Measurements from ENCODE around the gene SRGAP3.

Gene SRGAP3

GRCh38 chr3:9008550-9009255, 240.7 kb downstream of the SRGAP3 start:
- DNase-seq: no peak

DNA sequence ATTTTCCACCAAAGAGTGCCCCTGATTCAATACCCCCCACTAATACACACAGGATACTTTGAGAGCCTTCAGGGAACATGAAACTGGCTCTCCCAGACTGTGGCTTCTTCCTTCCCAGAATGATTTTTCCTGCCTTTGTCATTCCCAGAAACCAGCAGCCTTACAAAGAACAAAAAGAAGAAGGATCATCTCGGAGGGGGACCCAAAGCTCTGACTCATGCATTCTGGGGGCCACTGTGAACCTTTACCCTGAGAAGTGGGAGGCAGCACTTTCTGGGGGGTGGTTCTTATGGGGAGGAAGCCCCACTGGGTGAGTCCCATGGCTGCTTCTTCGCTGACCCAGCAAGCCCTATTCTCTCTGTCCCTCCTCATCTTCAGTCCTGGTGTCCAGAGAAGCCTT, 241.5 kb downstream of the SRGAP3 start:
- DNase-seq: no peak

- no peak for DNase-seq
Measured at GRCh38 chr3:9007213-9007612, 242.2 kb downstream of the SRGAP3 start.

DNA sequence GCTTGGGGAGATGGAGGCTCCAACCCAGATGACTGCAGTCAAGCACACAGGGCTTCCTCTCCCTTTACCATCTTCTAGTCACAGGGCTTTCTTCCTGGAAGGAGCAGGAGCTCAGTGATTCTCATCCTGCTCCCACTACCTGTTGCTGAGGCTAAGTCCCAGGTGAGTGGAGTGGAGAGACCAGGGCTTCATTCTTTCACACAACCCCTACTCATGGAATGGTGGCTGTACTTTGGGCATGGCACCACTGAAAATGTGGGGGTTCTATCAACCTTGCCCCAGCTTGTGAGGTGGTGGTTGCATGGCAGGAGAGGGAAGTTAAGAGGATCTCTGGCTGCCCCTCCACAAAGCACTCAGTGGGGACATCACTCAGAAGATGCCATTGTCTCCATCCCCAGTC, 249.4 kb downstream of the SRGAP3 start:
- no peak for DNase-seq

GRCh38 chr3:8997151-8997550, 252.3 kb downstream of the SRGAP3 start:
- no peak for DNase-seq

- no peak for DNase-seq
Measured at GRCh38 chr3:8996681-8997121, 252.7 kb downstream of the SRGAP3 start.

DNA sequence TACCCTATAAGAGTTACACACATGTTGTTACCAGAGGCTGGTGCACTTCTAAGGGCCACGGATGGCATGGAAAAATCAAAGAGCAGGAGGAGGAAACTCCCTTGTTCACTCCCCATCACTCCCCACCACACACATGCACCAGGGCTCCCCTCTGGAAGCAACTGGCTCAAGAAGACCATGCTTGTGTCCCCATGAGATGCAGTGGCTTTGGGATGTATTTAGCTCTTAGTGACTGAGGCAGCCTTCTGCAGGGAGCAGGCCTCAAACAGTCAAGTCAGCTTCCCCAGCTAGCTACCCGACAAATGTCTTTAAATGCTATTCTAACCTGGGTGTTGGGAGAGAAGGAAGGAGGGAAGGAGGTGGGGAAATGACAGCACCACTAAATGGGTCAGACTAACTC, 253.2 kb downstream of the SRGAP3 start:
- DNase-seq: no peak

DNA sequence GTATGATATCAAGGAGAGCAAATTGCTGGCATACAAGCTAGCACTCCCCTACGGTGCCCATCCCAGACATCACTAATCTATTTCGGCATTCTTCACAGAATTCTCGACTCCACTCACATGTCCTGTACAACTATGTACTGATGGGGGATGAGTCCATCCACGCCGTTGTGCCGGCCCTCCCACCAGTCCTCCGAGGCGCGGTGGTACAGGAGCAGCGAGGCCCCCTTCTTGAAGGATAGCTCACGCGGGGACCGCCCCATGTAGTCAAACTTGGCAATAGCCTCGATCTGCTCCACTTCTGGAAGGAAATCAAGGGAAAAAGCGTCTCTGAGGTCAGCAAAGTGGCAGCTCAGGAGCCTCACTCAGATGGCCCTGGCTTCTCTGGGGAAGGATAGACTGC, 255.2 kb downstream of the SRGAP3 start:
- no peak for DNase-seq

GRCh38 chr3:8993331-8993730, 256.1 kb downstream of the SRGAP3 start:
- no peak for DNase-seq

DNA sequence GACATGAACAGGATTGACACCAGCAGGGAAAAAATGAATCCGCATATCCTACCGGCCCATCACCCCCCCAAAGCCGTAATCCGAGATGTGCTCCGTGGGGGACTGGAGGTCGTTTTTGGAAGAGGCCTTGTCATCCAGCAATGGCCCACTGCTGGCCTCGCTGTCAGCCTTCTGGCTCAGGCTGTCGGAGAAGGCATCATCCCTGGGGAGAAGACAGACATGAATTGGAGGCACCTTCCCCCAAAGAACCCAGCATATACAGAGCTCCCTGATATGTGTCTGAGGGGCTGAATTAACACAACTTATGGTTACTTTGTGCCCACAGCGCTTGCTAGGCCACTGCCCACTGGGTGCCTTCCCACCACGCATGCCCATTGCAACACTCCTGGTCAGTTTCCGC, 256.6 kb downstream of the SRGAP3 start:
- no peak for DNase-seq

- DNase-seq: no peak
Measured at GRCh38 chr3:8992199-8992598, 257.2 kb downstream of the SRGAP3 start.

DNA sequence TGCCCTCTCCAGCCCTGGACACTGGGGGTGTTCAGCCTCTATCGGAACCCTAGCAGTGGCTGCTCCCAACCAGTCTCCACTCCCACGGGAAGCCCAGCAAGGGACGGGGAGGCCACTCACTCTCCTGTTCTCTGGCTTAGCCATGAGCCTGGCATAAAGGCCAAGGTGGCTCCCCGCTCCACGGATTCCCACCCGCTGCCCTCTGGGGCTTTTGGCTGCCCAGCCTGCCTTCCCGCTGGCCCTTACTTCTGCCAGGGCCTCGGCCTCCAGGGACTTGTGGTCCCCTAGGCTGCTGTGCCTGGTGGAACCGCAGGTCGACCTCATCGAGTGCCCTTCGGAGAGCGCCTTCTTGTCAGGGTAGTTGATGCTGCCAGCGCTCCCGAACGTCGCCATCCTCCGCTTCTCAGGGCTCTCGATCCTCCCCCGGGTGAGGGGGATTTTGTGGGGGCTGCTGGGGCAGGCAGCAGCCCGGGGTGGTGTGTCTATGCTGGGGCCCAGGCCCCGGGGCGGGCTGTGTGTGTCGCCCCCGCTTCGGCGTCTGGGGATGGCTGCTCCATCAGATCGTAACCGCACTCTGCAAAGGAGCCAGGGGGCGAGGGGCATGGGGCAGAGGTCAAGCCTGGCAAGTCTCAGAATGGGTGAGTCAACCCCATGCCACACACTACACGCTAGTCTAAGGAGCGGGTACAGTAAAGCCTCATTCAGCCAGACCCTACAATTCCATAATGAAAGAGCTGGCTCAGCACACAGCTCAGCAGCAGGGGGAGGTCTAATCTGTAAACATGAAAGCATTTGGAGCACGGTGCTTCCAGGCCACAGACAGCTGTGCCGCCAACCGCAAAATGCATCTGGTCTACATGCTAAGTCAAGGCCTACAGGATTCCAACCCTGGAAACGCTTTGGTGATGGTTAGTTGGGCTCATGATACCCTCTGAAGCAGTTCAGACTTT, 258.9 kb downstream of the SRGAP3 start:
- no peak for DNase-seq

GRCh38 chr3:8988791-8989558, 260.5 kb downstream of the SRGAP3 start:
- no peak for DNase-seq

DNA sequence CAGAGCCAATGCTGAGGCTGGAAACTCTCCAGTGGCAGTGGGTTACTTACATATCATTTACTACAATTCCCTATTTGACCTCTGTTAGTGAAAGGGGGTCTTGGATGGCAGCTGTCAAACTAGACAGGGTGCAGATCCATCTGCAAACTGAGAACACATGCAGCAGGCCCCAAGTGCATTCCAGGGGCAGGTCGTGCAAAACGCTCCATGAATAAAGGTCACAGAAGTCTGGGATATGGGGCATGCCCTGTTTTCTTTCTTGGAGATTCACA, 261.1 kb downstream of the SRGAP3 start:
- DNase-seq: no peak

DNA sequence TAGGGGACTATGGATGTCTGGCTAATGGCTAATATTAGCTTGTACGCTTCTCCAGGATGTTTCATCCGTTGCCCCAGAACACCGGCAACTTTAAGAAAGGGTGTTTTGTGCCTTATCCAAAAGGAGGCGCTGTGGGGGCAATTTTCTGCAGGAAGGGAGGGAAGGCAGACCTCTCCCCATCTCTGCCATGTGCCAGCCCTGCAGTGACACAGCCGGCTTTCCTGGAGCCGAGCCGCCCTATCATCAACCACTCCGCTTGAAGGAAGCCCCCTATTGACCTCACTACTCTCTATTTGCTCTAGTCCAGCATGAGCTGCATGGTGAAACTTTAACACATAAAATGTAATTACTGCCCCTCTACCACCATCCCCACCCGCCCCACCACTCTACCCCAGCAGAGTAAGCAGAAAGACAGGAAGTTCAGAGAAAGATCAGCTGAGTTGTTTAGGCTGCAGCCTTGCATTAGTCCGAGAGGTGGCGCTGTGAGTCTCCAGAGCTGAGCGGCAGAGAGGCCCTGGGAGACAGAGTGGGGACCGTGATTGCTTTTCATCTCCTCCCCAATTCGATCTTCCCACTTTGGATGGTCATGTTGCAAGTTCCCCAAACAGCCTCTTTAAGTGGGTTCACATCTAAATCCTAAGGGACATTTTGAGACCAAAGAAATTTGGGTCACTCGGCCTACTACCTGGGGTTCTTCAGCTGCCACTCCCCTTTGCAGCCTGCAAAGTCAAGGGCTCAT, 261.6 kb downstream of the SRGAP3 start:
- DNase-seq: no peak

GRCh38 chr3:8987226-8987625, 262.2 kb downstream of the SRGAP3 start:
- DNase-seq: no peak

GRCh38 chr3:8986741-8987140, 262.7 kb downstream of the SRGAP3 start:
- DNase-seq: no peak

DNA sequence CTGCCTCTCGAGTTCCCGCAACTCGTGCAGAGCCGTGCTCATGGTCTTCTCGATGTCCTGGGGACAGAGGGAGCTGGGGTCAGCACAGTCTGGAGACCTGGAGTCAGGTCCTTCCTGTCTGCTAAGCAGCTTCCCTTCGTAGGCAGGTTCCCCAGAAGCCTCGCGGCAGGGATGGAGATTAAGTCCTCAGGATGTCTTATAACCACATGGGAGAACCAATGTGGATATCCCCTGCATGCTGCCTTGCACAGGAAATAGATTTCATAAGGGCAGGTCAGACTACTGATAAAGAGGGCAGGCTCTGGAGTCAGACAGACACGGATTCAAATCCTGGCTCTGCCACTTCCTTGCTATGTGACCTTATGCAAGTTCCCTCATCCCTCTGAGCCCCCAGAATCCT, 263.6 kb downstream of the SRGAP3 start:
- DNase-seq: no peak

- DNase-seq: no peak
Measured at GRCh38 chr3:8985411-8985831, 264.0 kb downstream of the SRGAP3 start.

- no peak for DNase-seq
Measured at GRCh38 chr3:8984526-8984925, 264.9 kb downstream of the SRGAP3 start.

GRCh38 chr3:8984081-8984480, 265.4 kb downstream of the SRGAP3 start:
- no peak for DNase-seq

- DNase-seq: no peak
Measured at GRCh38 chr3:8983591-8983990, 265.9 kb downstream of the SRGAP3 start.

DNA sequence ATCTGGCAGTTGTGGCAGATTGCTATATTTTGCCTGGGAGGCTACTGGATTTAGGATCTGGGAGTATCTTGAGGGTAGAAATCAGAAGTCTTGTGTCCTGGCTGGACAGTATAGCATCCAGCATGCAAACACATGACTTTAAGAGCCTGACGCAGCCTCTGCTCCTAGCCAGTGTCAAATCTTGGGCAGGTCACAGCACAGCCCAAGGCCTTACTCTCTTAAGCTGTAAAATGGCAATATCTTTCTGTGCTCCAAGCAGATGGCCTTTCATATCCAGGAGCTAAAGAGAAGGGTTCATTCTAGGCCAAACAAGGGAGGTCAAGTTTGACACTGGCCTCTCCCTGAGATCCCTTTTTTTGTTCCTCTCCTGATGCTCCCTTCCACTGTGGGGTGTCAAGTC, 266.4 kb downstream of the SRGAP3 start:
- DNase-seq: no peak
